ENCODE results near the gene SEZ6L.

DNA sequence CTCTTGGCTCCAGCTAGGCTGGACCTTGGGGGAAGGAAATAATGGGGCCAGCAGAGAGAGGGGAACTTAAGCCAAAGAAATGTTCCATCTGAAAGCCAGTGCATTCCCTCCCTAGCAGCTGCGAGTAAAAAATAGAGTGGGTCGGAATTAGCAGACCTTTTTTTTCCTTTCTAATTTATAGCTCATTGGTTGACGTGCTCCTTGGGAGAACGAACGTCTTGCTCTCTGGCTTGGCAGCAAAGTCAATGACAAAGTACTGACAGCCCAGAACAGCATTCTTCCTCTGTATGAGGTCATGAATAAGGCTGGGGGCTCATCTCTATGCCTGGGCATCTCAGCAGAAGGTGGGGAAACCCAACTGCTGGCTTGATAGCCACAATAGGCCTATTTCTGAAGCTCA, 65.0 kb downstream of the SEZ6L start:
- TF ChIP-seq CTCF (IDR thresholded peaks at IDR 0.05) (no peak), EP300 (IDR thresholded peaks at IDR 0.05; ENCODE audit: low read depth) (no peak)

Measured in transverse colon (tissue), 3 donors.